Kidney (tissue), 14 donors: ENCODE data around the gene GULP1. TPM values are rescaled to one million over a fixed set of nuclear protein-coding genes. Genes with fewer than 3 reads are reported as not detected.

Source experiments
- DNase-seq, 5 donors: peaks; one replicate each; pipeline ENCODE4 v3.0.0-alpha.2; 2013 to 2020
- FAIRE-seq: peaks from 2 replicates; lab custom pipeline; 2012; peaks lifted over from hg19 to GRCh38; lab: Jason Lieb, UNC
- H3K27ac ChIP-seq, 2 donors: one replicate each; pipeline ENCODE4 v1.7.0; 2013; ENCODE audit warnings: low read depth in 2 of 2, low read length in 2 of 2, inconsistent platforms in 1 of 2
- H3K27me3 ChIP-seq: one replicate; pipeline ENCODE4 v1.7.1; 2013; ENCODE audit warnings: low read length, inconsistent platforms; ENCODE audit not compliant: control insufficient read depth, insufficient read depth
- H3K36me3 ChIP-seq, 3 donors: one replicate each; pipeline versions ENCODE4 v1.7.0 to v1.7.1; 2013; ENCODE audit warnings: low read length in 3 of 3, control low read depth in 1 of 3, inconsistent platforms in 1 of 3; ENCODE audit not compliant: insufficient read depth in 3 of 3, control insufficient read depth in 2 of 3
- H3K4me1 ChIP-seq, 3 donors: one replicate each; pipeline versions ENCODE4 v1.7.0 to v1.7.1; 2013; ENCODE audit warnings: low read length in 3 of 3, inconsistent platforms in 1 of 3, low read depth in 1 of 3; ENCODE audit not compliant: control insufficient read depth in 2 of 3, insufficient read depth in 2 of 3
- H3K4me3 ChIP-seq, 3 donors: one replicate each; pipeline versions ENCODE4 v1.7.0 to v1.8.1; 2013; ENCODE audit warnings: low read length in 3 of 3, control low read depth in 1 of 3, inconsistent platforms in 1 of 3
- H3K9ac ChIP-seq, 3 donors: one replicate each; pipeline versions ENCODE4 v1.7.0 to v1.7.1; 2013; ENCODE audit warnings: low read length in 3 of 3, control low read depth in 1 of 3, inconsistent platforms in 1 of 3
- H3K9me3 ChIP-seq, 3 donors: one replicate each; pipeline versions ENCODE4 v1.7.0 to v1.7.1; 2013; ENCODE audit warnings: low read length in 3 of 3, control low read depth in 1 of 3, inconsistent platforms in 1 of 3; ENCODE audit not compliant: control insufficient read depth in 2 of 3, insufficient read depth in 1 of 3
- intact Hi-C: fragments of 100-400 bp; cut with DNase I; formaldehyde crosslinking; loops from one replicate; pipeline ENCODE4 v1.11.1; 2022
- polyA plus RNA-seq: library from polyadenylated mRNA; stranded (reverse); fragments of 350-450 nt; fragmentation: Illumina TruSeq; extraction: RNeasy Lipid Tissue Mini Kit (QIAGEN cat#74804); gene quantifications from one replicate; pipeline ENCODE4 v1.2.3, GENCODE V29; 2014; ENCODE audit warnings: low read depth, low replicate concordance; ENCODE audit not compliant: insufficient read depth
- total RNA-seq: library from RNA; stranded (reverse); fragmentation: NEBNext Ultra II Directional; extraction: Animal tissue kit (Norgen Biotek cat#: 25700); gene quantifications from one replicate; pipeline ENCODE4 v1.2.1, GENCODE V29; 2021
- TF ChIP-seq, protein P1 (sequence below): IDR thresholded peaks from 3 replicates; pipeline ENCODE4 v1.5.1; 2012; ENCODE audit warnings: mild to moderate bottlenecking, moderate library complexity, borderline replicate concordance; ENCODE audit not compliant: insufficient read depth; ENCODE audit errors: extremely low read depth
- donor health status: control.
- donor health status: control.
- donor health status: control.
- donor health status: control.
- donor health status: control.
- donor health status: DM: yes; HTN: yes; CAD: no.
- donor health status: Normal renal cell carcinoma (clear cell type).

GULP1 gene
- total and polyA plus RNA-seq, 2 donors from 2014 or later, result 12.2 to 34.4 TPM

DNA sequence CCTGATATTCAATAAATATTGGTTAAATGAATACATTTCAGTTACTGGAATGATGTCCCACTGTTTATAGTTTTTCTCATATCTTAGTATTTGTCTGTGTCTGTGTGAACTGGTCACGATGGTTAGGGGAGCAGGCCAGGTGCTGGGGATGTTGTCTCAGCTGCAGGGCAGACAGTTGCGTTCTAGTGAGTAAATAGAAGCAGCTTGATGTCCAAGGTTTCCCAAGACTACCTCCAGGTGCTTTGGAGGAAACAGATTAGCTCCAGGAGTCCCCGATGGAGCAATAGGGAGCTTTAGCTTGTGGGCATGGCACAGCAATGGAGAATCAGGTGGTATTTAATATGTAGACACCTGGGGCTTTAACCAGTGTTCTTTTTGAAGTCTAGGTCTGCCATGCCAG is 75.5 kb downstream of the GULP1 start:
- Histone ChIP-seq H3K9me3 (no peaks in the 10 kb centered on the region), H3K4me3 (no peak overlapping the region), H3K9ac (no peak overlapping the region), H3K4me1 (no peaks in the 10 kb centered on the region), H3K36me3 (no peaks in the 10 kb centered on the region), H3K27ac (no peak overlapping the region), H3K27me3 (no peaks in the 10 kb centered on the region)
- intact Hi-C loops, result no loop called here
- no peak for FAIRE-seq
- DNase-seq, result no peak
- TF ChIP-seq, protein P1, sequence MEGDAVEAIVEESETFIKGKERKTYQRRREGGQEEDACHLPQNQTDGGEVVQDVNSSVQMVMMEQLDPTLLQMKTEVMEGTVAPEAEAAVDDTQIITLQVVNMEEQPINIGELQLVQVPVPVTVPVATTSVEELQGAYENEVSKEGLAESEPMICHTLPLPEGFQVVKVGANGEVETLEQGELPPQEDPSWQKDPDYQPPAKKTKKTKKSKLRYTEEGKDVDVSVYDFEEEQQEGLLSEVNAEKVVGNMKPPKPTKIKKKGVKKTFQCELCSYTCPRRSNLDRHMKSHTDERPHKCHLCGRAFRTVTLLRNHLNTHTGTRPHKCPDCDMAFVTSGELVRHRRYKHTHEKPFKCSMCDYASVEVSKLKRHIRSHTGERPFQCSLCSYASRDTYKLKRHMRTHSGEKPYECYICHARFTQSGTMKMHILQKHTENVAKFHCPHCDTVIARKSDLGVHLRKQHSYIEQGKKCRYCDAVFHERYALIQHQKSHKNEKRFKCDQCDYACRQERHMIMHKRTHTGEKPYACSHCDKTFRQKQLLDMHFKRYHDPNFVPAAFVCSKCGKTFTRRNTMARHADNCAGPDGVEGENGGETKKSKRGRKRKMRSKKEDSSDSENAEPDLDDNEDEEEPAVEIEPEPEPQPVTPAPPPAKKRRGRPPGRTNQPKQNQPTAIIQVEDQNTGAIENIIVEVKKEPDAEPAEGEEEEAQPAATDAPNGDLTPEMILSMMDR, result no peak

GRCh38 chr2:188369365-188369764 is 77.7 kb downstream of the GULP1 start:
- Histone ChIP-seq H3K27ac (no peak overlapping the region), H3K36me3 (no peaks in the 10 kb centered on the region), H3K9ac (no peak overlapping the region), H3K9me3 (no peaks in the 10 kb centered on the region), H3K27me3 (no peaks in the 10 kb centered on the region), H3K4me3 (no peak overlapping the region), H3K4me1 (no peaks in the 10 kb centered on the region)
- FAIRE-seq (no peak), DNase-seq (peak in 2 of 5 donors; percentile 30 to 34)
- TF ChIP-seq, protein P1, result peak; percentile 51
- intact Hi-C loops, result no loop called here

- Histone ChIP-seq H3K9me3 (no peaks in the 10 kb centered on the region), H3K27ac (no peak overlapping the region), H3K4me1 (peaks cover 0 to 7% (median 0%) of the 10 kb centered on the region in 3 donors), H3K27me3 (no peaks in the 10 kb centered on the region), H3K9ac (no peak overlapping the region), H3K36me3 (no peaks in the 10 kb centered on the region), H3K4me3 (no peak overlapping the region)
- intact Hi-C loops, result no loop called here
- FAIRE-seq, result no peak
- no peak for DNase-seq
- TF ChIP-seq, protein P1, result no peak
These were observed 86.8 kb downstream of the GULP1 start for GRCh38 chr2:188378371-188378950.

DNA sequence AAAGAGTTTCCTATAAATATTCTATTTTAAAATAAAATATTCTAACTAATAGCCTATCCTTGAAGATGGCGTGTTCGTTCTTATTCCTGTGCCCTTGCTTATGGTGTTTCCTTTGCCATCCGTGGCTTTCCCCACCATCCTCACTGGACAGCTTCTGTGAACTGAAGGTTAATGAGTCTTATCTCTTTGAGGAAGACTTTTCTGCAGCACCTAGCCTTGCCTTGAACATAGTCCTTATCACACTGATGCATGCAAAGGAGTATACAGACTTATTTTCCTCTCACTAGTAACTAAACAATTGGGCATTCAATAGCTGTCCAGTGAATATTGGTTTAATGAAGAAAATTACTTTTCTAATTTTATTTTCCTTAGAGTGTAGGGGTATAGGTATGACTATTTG is 88.1 kb downstream of the GULP1 start:
- TF ChIP-seq, protein P1, result no peak
- Histone ChIP-seq H3K4me3 (no peak overlapping the region), H3K9me3 (no peaks in the 10 kb centered on the region), H3K27me3 (no peaks in the 10 kb centered on the region), H3K4me1 (peaks cover 0 to 7% (median 0%) of the 10 kb centered on the region in 3 donors), H3K27ac (no peak overlapping the region), H3K9ac (no peak overlapping the region), H3K36me3 (no peaks in the 10 kb centered on the region)
- no peak for FAIRE-seq
- intact Hi-C loops, result no loop called here
- no peak for DNase-seq
